Naive thymus-derived CD4-positive, alpha-beta T cell (primary cell): Measurements from ENCODE around the gene CRELD2. TPM values are rescaled to one million over a fixed set of nuclear protein-coding genes. Genes with fewer than 3 reads are reported as not detected.
A peak's percentile ranks its signal among the peaks of the same experiment; 100 is the strongest.

ENCODE experiments used
- ATAC-seq: fragments of 150-1000 bp; cut with Tn5 transposase; 2 replicates; pipeline ENCODE4 v1.10.0; 2021; ENCODE audit warnings: mild to moderate bottlenecking, moderate library complexity
- CTCF ChIA-PET: fragments of 350-600 bp; sonication (Branson Sonifier 250); formaldehyde crosslinking; loops from one replicate; lab custom pipeline; 2021; ENCODE audit warnings: antibody characterized with exemption; lab: Charles Lee
- POLR2A ChIA-PET: fragments of 350-600 bp; sonication (Branson Sonifier 250); formaldehyde crosslinking; loops from one replicate; lab custom pipeline; 2021; ENCODE audit warnings: antibody characterized with exemption, inconsistent platforms; lab: Charles Lee
- DNase-seq, 9 donors: peaks; one replicate each; pipeline versions ENCODE4 v3.0.0 to v3.0.0-alpha.2; 2020 to 2022; ENCODE audit warnings: mixed read lengths in 1 of 9
- H3K27ac ChIP-seq: one replicate; pipeline ENCODE4 v1.7.0; 2013; ENCODE audit warnings: mild to moderate bottlenecking, low read depth, low read length, moderate library complexity
- H3K27me3 ChIP-seq, 2 donors: one replicate each; pipeline ENCODE4 v1.7.0; 2013; ENCODE audit warnings: low read length in 2 of 2, mild to moderate bottlenecking in 2 of 2, moderate library complexity in 2 of 2; ENCODE audit not compliant: control insufficient read depth in 2 of 2, insufficient read depth in 2 of 2
- H3K36me3 ChIP-seq, 3 experiments: 1 replicate in 2 of 3; 2 replicates in 1 of 3; pipeline ENCODE4 v1.7.0; 2013; ENCODE audit warnings: low read length in 3 of 3, mild to moderate bottlenecking in 3 of 3, moderate library complexity in 1 of 3; ENCODE audit not compliant: insufficient read depth in 3 of 3, control insufficient read depth in 2 of 3
- H3K4me1 ChIP-seq, 2 donors: one replicate each; pipeline ENCODE4 v1.7.0; 2013; ENCODE audit warnings: low read length in 2 of 2, mild to moderate bottlenecking in 2 of 2, moderate library complexity in 1 of 2; ENCODE audit not compliant: control insufficient read depth in 2 of 2, insufficient read depth in 2 of 2
- H3K4me3 ChIP-seq: 2 replicates; pipeline ENCODE4 v1.7.0; 2013; ENCODE audit warnings: mild to moderate bottlenecking, low read length
- H3K9me3 ChIP-seq, 3 experiments: 1 replicate in 2 of 3; 2 replicates in 1 of 3; pipeline ENCODE4 v1.7.0; 2013; ENCODE audit warnings: low read length in 3 of 3; ENCODE audit not compliant: control insufficient read depth in 2 of 3
- H3K27ac Mint-ChIP-seq, 9 donors: one replicate each; pipeline ENCODE4 v1.8.0; 2020 to 2022; ENCODE audit warnings: mixed read lengths in 9 of 9, mild to moderate bottlenecking in 8 of 9, moderate library complexity in 5 of 9, inconsistent platforms in 2 of 9
- H3K27me3 Mint-ChIP-seq, 5 donors: one replicate each; pipeline ENCODE4 v1.8.0; 2021 to 2022; ENCODE audit warnings: mixed read lengths in 5 of 5, mild to moderate bottlenecking in 1 of 5
- H3K36me3 Mint-ChIP-seq, 5 donors: one replicate each; pipeline ENCODE4 v1.8.0; 2020 to 2022; ENCODE audit warnings: mixed read lengths in 5 of 5, mild to moderate bottlenecking in 3 of 5, inconsistent platforms in 1 of 5
- H3K4me1 Mint-ChIP-seq, 7 donors: one replicate each; pipeline ENCODE4 v1.8.0; 2020 to 2022; ENCODE audit warnings: mixed read lengths in 7 of 7, mild to moderate bottlenecking in 3 of 7, inconsistent platforms in 1 of 7
- H3K4me3 Mint-ChIP-seq, 10 donors: one replicate each; pipeline ENCODE4 v1.8.0; 2020 to 2022; ENCODE audit warnings: mild to moderate bottlenecking in 10 of 10, mixed read lengths in 10 of 10, moderate library complexity in 6 of 10, inconsistent platforms in 2 of 10
- H3K9me3 Mint-ChIP-seq, 11 donors: one replicate each; pipeline ENCODE4 v1.8.0; 2020 to 2022; ENCODE audit warnings: mixed read lengths in 11 of 11, mild to moderate bottlenecking in 4 of 11, inconsistent platforms in 1 of 11, moderate library complexity in 1 of 11
- intact Hi-C, 2 donors: fragments of 100-400 bp; cut with micrococcal nuclease; formaldehyde crosslinking; loops; one replicate each; pipeline ENCODE4 v1.15.1; 2023
- polyA plus RNA-seq, 2 donors: library from polyadenylated mRNA; unstranded; fragments of 300-500 nt; fragmentation: Illumina TruSeq; gene quantifications; one replicate each; pipeline ENCODE4 v1.2.3, GENCODE V29; 2021
- total RNA-seq, 6 experiments: library from RNA in 5 of 6; stranded (reverse) in 5 of 6; gene quantifications; 1 replicate in 5 of 6; 2 replicates in 1 of 6; pipeline ENCODE4 v1.2.3 and lab custom pipeline; 2021 to 2026

Gene CRELD2
- total and polyA plus RNA-seq, 7 experiments from 2014 or later = 19.7 to 80.9 (median 30.7) TPM

DNA sequence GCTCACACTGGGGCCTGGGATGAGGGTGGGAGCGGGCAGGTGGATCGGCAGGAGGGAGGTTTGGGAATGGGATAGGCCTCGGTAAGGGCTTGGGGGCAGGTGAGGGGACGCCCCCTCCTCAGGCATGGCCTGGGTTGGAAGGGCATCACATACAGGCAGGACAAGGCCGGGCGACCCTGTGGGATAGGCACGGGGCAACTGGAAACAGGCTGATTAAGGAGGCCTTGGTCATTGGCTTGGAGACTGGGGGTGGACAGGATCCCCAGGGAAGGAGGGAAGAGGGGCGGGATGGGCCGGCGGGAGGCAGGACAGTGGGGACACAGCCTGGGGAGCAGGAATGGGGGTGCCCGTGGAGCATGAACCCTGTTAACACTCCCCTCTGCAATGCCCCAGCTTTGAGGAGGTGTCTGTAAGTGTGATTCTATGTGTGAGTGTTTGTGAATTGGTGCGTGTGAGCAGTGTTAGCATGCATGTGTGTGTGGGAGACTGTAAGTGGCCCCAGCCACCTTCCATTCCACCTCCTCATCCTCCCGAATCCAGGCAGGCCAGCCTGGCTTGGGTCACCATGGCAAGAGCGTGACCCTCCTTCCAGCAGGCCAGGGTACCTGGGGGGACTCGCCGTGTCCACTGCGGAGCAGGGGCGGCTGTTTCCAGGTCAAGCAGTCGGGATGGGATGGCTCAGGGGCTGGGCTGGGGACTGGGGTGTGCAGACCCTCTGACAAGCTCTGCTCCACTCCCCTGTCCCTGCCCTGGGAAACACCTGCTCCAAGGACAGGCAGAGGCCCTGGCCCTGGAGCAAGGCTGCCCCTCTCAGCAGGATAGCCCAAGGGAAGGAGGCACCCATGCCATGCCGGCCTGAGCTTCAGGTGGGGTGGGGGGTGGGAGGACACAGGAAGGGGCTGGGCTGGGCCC is 38.7 kb downstream of the CRELD2 start:
- intact Hi-C loops = no loop called here
- Histone ChIP-seq H3K27ac (no peak overlapping the region), H3K9me3 (no peaks in the 10 kb centered on the region), H3K36me3 (peaks cover 0 to 5% (median 0%) of the 10 kb centered on the region in 3 experiments), H3K4me3 (no peak overlapping the region), H3K27me3 (no peaks in the 10 kb centered on the region), H3K4me1 (peaks cover 0 to 5% of the 10 kb centered on the region in 2 donors)
- DNase-seq (no peak), ATAC-seq (no peak)
- peaks cover 0 to 6% (median 0%) of the 10 kb centered on the region in 5 donors for H3K36me3 Mint-ChIP-seq
- CTCF ChIA-PET = no interaction called here
- peak overlapping the region in 2 of 10 donors; percentile 14 to 37 for H3K4me3 Mint-ChIP-seq
- H3K27me3 Mint-ChIP-seq = no peaks in the 10 kb centered on the region
- peak overlapping the region in 3 of 9 donors; percentile 32 to 69 (median 67) for H3K27ac Mint-ChIP-seq
- POLR2A ChIA-PET = interaction anchor here (0.7 to 1.1 kb wide), 2 partner anchors 19 to 20 kb away, joined by 3 read pairs; no protein-coding TSS in a partner anchor
- H3K9me3 Mint-ChIP-seq = peaks cover 0 to 3% (median 0%) of the 10 kb centered on the region in 11 donors
- H3K4me1 Mint-ChIP-seq = peaks cover 0 to 11% (median 3%) of the 10 kb centered on the region in 7 donors

GRCh38 chr22:49957826-49958365 is 39.5 kb downstream of the CRELD2 start:
- Histone ChIP-seq H3K4me3 (no peak overlapping the region), H3K27me3 (no peaks in the 10 kb centered on the region), H3K9me3 (no peaks in the 10 kb centered on the region), H3K27ac (no peak overlapping the region), H3K36me3 (peaks cover 0 to 10% (median 4%) of the 10 kb centered on the region in 3 experiments), H3K4me1 (peaks cover 6 to 11% of the 10 kb centered on the region in 2 donors)
- H3K4me1 Mint-ChIP-seq = peaks cover 0 to 12% (median 3%) of the 10 kb centered on the region in 7 donors
- ChIA-PET POLR2A (no interaction called here), CTCF (no interaction called here)
- no peaks in the 10 kb centered on the region for H3K27me3 Mint-ChIP-seq
- peaks cover 0 to 3% (median 0%) of the 10 kb centered on the region in 11 donors for H3K9me3 Mint-ChIP-seq
- DNase-seq = no peak
- peak overlapping the region in 8 of 9 donors; percentile 21 to 86 (median 48) for H3K27ac Mint-ChIP-seq
- no peak for ATAC-seq
- intact Hi-C loops = no loop called here
- H3K4me3 Mint-ChIP-seq = peak overlapping the region in 5 of 10 donors; percentile 16 to 50 (median 23)
- peaks cover 0 to 6% (median 0%) of the 10 kb centered on the region in 5 donors for H3K36me3 Mint-ChIP-seq

GRCh38 chr22:49958366-49958921 is 40.0 kb downstream of the CRELD2 start:
- H3K27me3 Mint-ChIP-seq = no peaks in the 10 kb centered on the region
- peaks cover 0 to 3% (median 0%) of the 10 kb centered on the region in 11 donors for H3K9me3 Mint-ChIP-seq
- intact Hi-C loops = no loop called here
- Histone ChIP-seq H3K4me1 (peaks cover 12 to 17% of the 10 kb centered on the region in 2 donors), H3K27me3 (no peaks in the 10 kb centered on the region), H3K27ac (no peak overlapping the region), H3K9me3 (no peaks in the 10 kb centered on the region), H3K4me3 (no peak overlapping the region), H3K36me3 (peaks cover 0 to 15% (median 4%) of the 10 kb centered on the region in 3 experiments)
- CTCF ChIA-PET = interaction anchor here (1.4 kb wide), 1 partner anchor 169 kb away, joined by 3 read pairs; no protein-coding TSS in a partner anchor
- H3K4me3 Mint-ChIP-seq = peak overlapping the region in 8 of 10 donors; percentile 27 to 86 (median 74)
- peaks cover 0 to 17% (median 6%) of the 10 kb centered on the region in 7 donors for H3K4me1 Mint-ChIP-seq
- POLR2A ChIA-PET = interaction anchor here (2.5 kb wide), 1 partner anchor 10 kb away, joined by 14 read pairs; no protein-coding TSS in a partner anchor
- peak overlapping the region in 8 of 9 donors; percentile 50 to 91 (median 73) for H3K27ac Mint-ChIP-seq
- ATAC-seq = no peak
- no peak for DNase-seq
- H3K36me3 Mint-ChIP-seq = peaks cover 0 to 6% (median 0%) of the 10 kb centered on the region in 5 donors

- Mint-ChIP-seq H3K4me1 (peaks cover 7 to 24% (median 13%) of the 10 kb centered on the region in 7 donors), H3K9me3 (peaks cover 0 to 4% (median 0%) of the 10 kb centered on the region in 11 donors), H3K27me3 (no peaks in the 10 kb centered on the region), H3K36me3 (peaks cover 0 to 12% (median 0%) of the 10 kb centered on the region in 5 donors), H3K27ac (peak overlapping the region; percentile 59 to 91 (median 86)), H3K4me3 (peak overlapping the region; percentile 65 to 86 (median 78))
- H3K27ac ChIP-seq = peak overlapping the region; percentile 90
- intact Hi-C loops = no loop called here
- CTCF ChIA-PET = interaction anchor here (1.4 kb wide), 1 partner anchor 170 kb away, joined by 3 read pairs; no protein-coding TSS in a partner anchor
- POLR2A ChIA-PET = interaction anchor here (0.7 to 2.5 kb wide), 5 partner anchors 11 to 28 kb away, joined by 3 to 14 read pairs (median 4); no protein-coding TSS in a partner anchor
- H3K4me1 ChIP-seq = peaks cover 15 to 24% of the 10 kb centered on the region in 2 donors
- H3K9me3 ChIP-seq = no peaks in the 10 kb centered on the region
- no peaks in the 10 kb centered on the region for H3K27me3 ChIP-seq
- H3K4me3 ChIP-seq = peak overlapping the region; percentile 64
- ATAC-seq (no peak), DNase-seq (no peak)
- H3K36me3 ChIP-seq = peaks cover 0 to 22% (median 4%) of the 10 kb centered on the region in 3 experiments
Observed at GRCh38 chr22:49958931-49959781, 40.7 kb downstream of the CRELD2 start.

DNA sequence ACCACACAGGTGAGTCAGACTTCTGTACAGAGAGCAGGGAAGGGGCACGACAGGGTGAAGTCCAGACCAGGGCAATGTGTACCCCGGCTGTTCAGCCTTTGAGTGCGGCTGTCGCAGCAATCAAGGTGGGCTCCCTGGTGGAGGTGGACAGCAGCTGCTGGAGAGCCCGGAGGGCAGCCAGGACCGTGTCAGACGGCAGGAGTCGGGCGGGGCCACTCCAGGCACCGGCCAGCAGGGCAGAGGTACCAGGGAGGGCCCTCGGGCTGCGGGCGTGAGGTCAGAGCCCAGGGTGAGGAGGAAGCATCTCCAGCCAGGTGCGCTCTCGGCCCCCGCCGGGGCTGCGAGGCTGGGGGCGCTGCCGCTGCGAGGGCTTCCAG is 41.3 kb downstream of the CRELD2 start:
- Mint-ChIP-seq H3K27ac (peak overlapping the region; percentile 59 to 91 (median 86)), H3K27me3 (no peaks in the 10 kb centered on the region), H3K4me1 (peaks cover 7 to 26% (median 15%) of the 10 kb centered on the region in 7 donors), H3K4me3 (peak overlapping the region; percentile 65 to 86 (median 78)), H3K36me3 (peaks cover 0 to 12% (median 0%) of the 10 kb centered on the region in 5 donors), H3K9me3 (peaks cover 0 to 4% (median 0%) of the 10 kb centered on the region in 11 donors)
- H3K9me3 ChIP-seq = no peaks in the 10 kb centered on the region
- ATAC-seq (no peak), DNase-seq (peak in 1 of 9 donors; percentile 61)
- no peaks in the 10 kb centered on the region for H3K27me3 ChIP-seq
- peaks cover 0 to 29% (median 4%) of the 10 kb centered on the region in 3 experiments for H3K36me3 ChIP-seq
- CTCF ChIA-PET = interaction anchor here (1.0 to 1.4 kb wide), 2 partner anchors 7 to 170 kb away, joined by 3 to 4 read pairs; no protein-coding TSS in a partner anchor
- intact Hi-C loops = loop anchor here (1.0 to 10.0 kb wide), 8 partner anchors 14 to 575 kb away; partner anchors contain the start of genes ALG12 (in 2 of the 2), CRELD2 (in 2 of the 2), BRD1 (in 1 of the 2) and TYMP (in 1 of the 2)
- POLR2A ChIA-PET = interaction anchor here (0.7 to 3.7 kb wide), 14 partner anchors 9 to 548 kb away, joined by 3 to 48 read pairs (median 4); partner anchors contain the start of genes ALG12, CRELD2, LMF2 and NCAPH2
- H3K4me3 ChIP-seq = peak overlapping the region; percentile 64
- peaks cover 20 to 26% of the 10 kb centered on the region in 2 donors for H3K4me1 ChIP-seq
- peak overlapping the region; percentile 90 for H3K27ac ChIP-seq
